GM12872 (cell line): Measurements from ENCODE around the gene CELF5.

Experiments used
- TF ChIP-seq, protein P1 (sequence below): IDR thresholded peaks from 3 replicates; pipeline ENCODE4 v1.5.1; 2011; ENCODE audit warnings: low read depth, mild to moderate bottlenecking, low read length, moderate library complexity; ENCODE audit not compliant: insufficient read depth

The CELF5 gene

DNA sequence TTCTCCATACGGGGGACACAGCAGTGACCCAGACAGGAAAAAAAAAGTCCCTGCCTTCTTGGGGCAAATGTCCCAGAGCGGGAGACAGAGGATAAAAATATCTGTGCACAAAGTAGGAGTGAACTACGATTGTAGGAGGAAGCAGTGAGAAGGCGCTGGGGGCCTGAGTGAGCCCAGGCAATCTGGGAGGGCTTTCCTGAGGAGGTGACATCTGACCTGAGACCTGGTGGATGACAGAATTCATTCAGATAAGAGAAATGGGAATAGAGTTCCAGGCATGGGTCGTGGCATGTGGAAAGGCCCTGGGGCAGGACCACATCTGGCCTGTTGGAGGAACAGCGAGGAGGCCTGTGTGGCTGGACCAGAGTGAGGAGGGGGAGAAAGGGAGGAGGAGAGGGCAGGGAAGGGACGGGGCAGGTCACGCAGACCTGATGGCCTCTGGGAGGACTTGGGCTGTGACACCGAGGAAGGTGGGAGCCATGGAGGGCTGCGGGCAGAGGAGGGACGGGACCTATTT lies 91.7 kb downstream of the CELF5 start:
- TF ChIP-seq, protein P1, sequence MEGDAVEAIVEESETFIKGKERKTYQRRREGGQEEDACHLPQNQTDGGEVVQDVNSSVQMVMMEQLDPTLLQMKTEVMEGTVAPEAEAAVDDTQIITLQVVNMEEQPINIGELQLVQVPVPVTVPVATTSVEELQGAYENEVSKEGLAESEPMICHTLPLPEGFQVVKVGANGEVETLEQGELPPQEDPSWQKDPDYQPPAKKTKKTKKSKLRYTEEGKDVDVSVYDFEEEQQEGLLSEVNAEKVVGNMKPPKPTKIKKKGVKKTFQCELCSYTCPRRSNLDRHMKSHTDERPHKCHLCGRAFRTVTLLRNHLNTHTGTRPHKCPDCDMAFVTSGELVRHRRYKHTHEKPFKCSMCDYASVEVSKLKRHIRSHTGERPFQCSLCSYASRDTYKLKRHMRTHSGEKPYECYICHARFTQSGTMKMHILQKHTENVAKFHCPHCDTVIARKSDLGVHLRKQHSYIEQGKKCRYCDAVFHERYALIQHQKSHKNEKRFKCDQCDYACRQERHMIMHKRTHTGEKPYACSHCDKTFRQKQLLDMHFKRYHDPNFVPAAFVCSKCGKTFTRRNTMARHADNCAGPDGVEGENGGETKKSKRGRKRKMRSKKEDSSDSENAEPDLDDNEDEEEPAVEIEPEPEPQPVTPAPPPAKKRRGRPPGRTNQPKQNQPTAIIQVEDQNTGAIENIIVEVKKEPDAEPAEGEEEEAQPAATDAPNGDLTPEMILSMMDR, result no peak

DNA sequence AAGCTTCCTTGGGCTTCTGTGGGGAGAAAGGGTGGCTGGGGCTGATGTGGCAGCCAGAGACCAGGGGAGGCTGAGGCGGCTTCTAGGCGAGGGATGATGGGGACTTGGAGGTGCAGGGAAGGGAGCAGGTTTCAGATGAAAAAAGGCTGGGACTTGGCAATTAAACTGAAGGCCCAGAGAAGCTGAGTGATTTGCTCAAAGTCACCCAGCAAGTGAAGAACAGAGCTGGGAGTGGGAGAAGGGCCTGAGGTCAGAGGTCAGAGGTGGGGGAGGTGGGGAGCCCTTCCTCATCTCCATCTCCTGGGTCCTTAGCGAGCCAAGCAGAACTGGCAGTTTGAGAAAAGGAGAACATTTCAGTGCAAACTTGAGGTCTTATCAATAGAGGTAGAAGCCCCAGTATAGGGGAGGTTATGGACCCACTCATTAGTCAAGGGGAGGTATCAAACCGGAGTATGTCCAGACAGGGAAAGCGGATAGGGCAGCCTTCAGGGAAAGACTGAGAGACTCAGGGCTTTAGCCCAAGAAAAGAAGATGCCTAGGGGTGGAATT lies 92.3 kb downstream of the CELF5 start:
- TF ChIP-seq, protein P1, result no peak

DNA sequence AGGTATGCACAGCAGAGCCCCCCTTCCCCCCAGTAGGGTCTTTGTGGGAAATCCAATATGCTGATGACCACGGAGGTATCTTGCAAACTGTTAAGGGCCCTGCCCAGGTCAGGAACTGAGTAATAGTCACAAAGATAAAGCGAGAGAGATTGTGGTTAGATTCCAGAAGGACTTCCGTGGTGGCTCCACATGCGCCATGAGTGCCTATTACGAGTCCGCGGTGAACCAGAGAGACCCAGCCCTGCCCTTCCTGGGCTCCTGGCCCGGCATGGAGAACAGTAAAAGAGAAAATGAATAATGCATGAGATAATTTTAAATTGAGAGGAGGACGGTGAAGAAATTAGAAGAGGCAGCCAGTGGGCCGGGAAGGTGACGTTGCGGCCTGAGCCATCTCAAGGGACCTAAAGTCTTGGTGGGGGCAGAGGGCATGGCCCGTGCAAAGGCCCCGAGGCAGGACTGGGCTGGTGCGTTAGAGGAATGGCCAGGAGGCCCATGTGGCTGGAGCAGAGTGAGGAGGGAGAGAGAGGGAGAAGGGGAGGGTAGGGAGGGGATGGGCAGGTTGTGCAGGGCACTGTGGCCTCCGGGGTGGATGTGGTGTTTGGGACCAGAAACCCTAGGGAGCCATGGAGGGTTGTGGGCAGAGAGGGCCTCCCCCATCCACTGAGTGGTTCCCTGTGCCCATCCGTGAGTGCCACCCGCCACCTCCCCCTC lies 95.3 kb downstream of the CELF5 start:
- TF ChIP-seq, protein P1, result no peak

DNA sequence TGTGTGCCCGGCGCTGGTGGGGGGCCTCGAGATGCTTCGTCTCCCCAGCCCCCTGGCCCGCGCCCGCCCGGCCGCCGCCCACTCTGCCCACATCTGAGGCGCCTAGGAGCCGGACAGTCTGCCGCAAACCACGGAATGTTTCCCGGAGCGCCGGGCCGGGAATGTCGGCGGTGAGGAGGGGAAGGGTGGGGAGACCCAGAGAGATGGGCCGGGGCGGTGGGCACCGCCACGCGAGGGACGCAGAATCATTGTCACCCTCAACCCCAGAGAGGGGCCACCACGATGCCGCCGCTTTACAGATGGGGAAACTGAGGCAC lies 95.9 kb downstream of the CELF5 start:
- TF ChIP-seq, protein P1, result no peak

DNA sequence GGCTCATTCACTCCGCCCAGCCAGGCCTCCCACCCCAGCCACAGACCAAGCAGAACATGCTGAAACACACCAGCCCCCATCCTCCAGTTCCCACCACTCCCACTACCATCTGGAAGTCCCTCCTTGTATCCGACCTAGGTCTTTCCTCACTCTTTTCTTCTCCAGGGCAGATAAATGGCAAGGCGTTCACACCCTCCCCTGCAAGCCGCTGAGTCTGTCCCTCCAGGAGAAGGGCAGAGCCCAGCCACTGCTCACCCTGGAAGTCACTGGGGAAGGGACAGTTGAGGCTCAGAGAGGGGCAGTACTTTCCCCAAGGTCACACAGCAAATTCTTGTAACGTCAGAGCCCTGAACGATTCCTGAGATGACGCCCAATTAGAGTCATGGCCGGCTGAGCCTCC lies 96.4 kb downstream of the CELF5 start:
- TF ChIP-seq, protein P1, result no peak

DNA sequence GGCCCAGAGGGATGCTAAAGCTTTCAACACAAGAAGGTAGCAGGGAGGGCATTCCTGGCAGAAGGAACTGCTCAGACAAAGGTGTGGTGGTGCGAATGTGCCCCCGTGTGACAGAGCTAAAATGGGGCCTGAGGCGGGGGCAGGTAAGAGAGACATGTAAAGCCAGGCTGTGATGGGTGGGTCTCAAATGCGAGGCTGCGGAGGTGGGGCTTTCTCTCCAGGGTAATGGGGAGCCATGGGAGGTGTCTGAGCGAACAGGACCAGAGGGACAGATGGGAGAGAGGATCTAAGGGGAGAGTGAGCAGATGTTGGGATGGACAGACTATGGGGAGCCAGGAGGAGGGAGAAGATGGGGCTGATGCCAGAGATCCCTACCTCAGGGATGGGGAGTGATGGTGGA lies 97.2 kb downstream of the CELF5 start:
- TF ChIP-seq, protein P1, result no peak

DNA sequence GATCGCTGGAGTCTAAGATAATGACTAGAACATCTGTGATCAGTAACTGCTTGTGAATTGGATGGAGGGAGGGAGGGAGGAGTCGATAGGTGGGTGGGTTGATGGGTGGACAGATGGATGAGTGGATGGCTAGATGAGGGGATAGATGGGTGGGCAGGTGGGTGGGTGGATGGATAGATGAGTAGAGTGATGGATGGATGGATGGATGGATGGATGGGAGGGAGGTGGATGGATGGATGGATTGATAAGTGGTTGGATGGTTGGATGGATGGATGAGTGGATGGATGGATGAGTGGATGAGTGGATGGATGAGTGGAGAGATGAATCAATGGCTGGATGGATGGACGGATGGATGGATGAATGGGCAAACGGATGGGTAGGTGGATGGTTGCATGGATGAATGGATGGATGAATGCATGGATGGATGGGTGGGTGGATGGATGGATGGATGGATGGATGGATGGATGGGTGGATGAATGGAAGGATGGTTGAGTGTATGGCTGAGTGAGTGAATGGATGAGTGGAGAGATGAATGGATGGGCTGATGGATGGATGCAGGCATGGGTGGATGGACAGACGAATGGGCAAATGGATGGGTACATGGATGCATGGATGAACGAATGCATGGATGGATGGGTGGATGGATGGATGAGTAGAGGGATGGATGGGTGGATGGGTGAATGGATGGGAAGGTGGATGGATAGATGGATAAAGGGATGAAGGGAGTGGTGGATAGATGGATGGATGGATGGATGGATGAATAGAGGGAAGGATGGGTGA lies 97.9 kb downstream of the CELF5 start:
- TF ChIP-seq, protein P1, result no peak
